ENCODE measurements around the gene CDC42EP2.

CDC42EP2 gene

DNA sequence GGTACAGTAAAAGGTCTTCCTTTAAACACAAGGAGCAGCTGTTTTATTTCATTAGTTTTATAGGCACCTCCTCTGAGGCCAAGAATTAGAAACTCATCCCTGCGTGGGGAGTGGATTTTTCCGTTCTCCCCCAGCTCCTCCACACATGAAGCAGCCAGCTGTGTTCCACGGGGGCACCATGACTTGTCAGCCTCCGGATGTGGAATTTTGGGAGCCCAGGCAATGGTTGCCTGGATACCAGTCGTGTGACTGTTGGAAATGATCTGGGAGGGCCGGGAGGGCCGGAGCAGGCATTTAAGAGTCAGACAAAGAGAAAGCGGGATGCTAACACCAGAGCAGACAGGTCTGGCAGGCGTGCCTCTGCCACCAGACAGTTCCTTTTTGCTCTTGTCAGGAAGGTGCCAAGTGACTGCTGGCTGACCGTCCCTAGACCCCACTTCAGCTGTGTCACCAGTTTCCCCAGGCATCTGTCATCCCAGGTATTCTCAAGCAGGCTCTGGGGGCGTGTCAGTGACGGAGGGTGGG lies 15.9 kb upstream of the CDC42EP2 start:
- H3K27me3 ChIP-seq (ENCODE audit: low read depth, low read length) = no peaks in the 10 kb centered on the region
- peak overlapping the region; percentile 82 for H3K27ac ChIP-seq (ENCODE audit: low read length)
- no peaks in the 10 kb centered on the region for H3K9me3 ChIP-seq (ENCODE audit: control insufficient read depth in 1 of 2, low read length in 2 of 2)
- peaks cover 19 to 51% of the 10 kb centered on the region in 2 donors for H3K4me1 ChIP-seq (ENCODE audit: control insufficient read depth in 1 of 2, insufficient read depth in 2 of 2, low read length in 2 of 2)
- H3K4me3 ChIP-seq (ENCODE audit: low read depth in 1 of 2, low read length in 2 of 2) = peak overlapping the region in 1 of 2 donors; percentile 2
- H3K36me3 ChIP-seq (ENCODE audit: control insufficient read depth in 1 of 2, insufficient read depth in 2 of 2, low read length in 2 of 2) = peaks cover 0 to 11% of the 10 kb centered on the region in 2 donors

GRCh38 chr11:65300621-65301275 lies 13.9 kb upstream of the CDC42EP2 start:
- no peak overlapping the region for H3K4me3 ChIP-seq (ENCODE audit: low read depth in 1 of 2, low read length in 2 of 2)
- peaks cover 0 to 6% of the 10 kb centered on the region in 2 donors for H3K36me3 ChIP-seq (ENCODE audit: control insufficient read depth in 1 of 2, insufficient read depth in 2 of 2, low read length in 2 of 2)
- no peaks in the 10 kb centered on the region for H3K9me3 ChIP-seq (ENCODE audit: control insufficient read depth in 1 of 2, low read length in 2 of 2)
- peaks cover 17 to 43% of the 10 kb centered on the region in 2 donors for H3K4me1 ChIP-seq (ENCODE audit: control insufficient read depth in 1 of 2, insufficient read depth in 2 of 2, low read length in 2 of 2)
- no peaks in the 10 kb centered on the region for H3K27me3 ChIP-seq (ENCODE audit: low read depth, low read length)
- no peak overlapping the region for H3K27ac ChIP-seq (ENCODE audit: low read length)

DNA sequence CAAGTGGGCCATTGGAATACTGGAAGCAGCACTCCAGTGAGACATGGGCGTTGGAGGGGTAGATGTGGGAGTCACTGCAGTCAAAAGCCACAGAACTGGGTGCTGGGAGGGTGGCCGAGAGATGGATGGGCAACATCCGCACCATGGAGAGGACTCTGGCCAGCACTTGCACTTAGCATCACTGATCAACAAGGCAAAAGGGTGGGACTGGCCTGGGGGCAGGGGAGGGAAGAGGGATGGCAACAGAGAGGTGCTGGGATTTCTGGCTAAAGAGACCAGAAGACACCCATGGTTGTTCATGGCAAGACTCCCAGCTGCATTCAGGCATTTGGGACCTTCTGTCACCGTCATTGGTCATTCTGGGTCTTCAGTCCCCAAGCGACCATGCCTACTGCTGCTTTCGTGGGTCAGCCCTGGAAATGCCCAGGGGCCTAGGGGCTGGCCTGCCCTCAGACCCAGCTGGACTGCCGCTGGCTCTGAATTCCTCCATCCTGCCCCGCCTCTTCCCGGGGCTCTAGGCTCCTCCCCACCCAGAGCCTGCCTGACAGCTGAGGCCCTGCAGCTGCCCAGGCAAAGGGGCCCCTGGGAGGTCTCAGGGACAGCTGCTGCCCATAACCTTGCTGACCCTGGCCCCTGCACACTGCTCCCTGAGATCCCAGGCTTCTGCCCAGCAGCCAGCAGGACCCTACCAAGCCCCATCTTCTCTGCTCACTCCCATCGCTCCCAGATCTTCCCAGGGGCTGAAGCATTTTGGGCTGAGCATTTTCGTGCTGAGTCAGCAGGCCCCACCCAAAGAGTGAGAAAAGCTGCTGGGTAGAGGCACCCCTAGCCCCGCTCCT lies 13.0 kb upstream of the CDC42EP2 start:
- H3K9me3 ChIP-seq (ENCODE audit: control insufficient read depth in 1 of 2, low read length in 2 of 2) = no peaks in the 10 kb centered on the region
- no peaks in the 10 kb centered on the region for H3K27me3 ChIP-seq (ENCODE audit: low read depth, low read length)
- H3K4me1 ChIP-seq (ENCODE audit: control insufficient read depth in 1 of 2, insufficient read depth in 2 of 2, low read length in 2 of 2) = peaks cover 11 to 41% of the 10 kb centered on the region in 2 donors
- H3K4me3 ChIP-seq (ENCODE audit: low read depth in 1 of 2, low read length in 2 of 2) = no peak overlapping the region
- H3K27ac ChIP-seq (ENCODE audit: low read length) = peak overlapping the region; percentile 36
- no peaks in the 10 kb centered on the region for H3K36me3 ChIP-seq (ENCODE audit: control insufficient read depth in 1 of 2, insufficient read depth in 2 of 2, low read length in 2 of 2)

DNA sequence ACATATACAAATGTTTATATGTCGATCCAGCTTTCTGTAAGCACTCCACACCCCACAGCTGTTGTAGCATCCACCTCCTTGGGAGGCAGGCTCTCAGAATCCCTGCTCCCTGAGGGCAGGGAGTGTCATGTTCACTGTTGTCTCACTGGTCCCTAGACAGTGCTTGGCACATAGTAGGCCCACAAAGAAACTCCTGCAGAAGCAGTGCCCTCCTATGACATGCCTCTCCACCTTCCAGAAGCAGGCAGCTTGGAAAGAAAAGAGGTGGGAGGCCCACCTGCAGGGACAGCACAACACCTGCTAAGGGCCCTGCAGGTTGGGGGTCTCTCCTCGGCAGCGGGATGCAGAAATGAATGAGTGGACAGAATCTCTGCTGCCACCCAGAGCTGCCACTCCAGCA lies 11.1 kb upstream of the CDC42EP2 start:
- no peak overlapping the region for H3K4me3 ChIP-seq (ENCODE audit: low read depth in 1 of 2, low read length in 2 of 2)
- peaks cover 16 to 30% of the 10 kb centered on the region in 2 donors for H3K4me1 ChIP-seq (ENCODE audit: control insufficient read depth in 1 of 2, insufficient read depth in 2 of 2, low read length in 2 of 2)
- no peak overlapping the region for H3K27ac ChIP-seq (ENCODE audit: low read length)
- H3K36me3 ChIP-seq (ENCODE audit: control insufficient read depth in 1 of 2, insufficient read depth in 2 of 2, low read length in 2 of 2) = no peaks in the 10 kb centered on the region
- no peaks in the 10 kb centered on the region for H3K9me3 ChIP-seq (ENCODE audit: control insufficient read depth in 1 of 2, low read length in 2 of 2)
- H3K27me3 ChIP-seq (ENCODE audit: low read depth, low read length) = no peaks in the 10 kb centered on the region

DNA sequence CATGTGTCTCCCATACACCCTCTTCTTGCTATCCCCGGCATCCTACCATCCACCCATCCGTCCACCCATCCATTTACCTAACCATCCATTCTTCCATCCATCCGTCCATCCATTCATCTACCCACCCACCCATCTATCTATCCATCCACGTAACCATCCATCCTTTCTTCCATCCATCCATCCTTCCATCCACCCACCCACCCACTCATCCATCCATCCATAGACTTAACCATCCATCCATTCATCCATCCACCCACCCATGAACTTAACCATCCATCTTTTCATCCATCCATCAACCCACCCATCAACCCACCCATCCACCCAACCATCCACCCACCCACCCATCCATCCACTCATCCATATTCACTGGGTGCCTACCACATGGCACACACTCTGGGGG lies 10.6 kb upstream of the CDC42EP2 start:
- H3K4me1 ChIP-seq (ENCODE audit: control insufficient read depth in 1 of 2, insufficient read depth in 2 of 2, low read length in 2 of 2) = peaks cover 17 to 30% of the 10 kb centered on the region in 2 donors
- no peak overlapping the region for H3K27ac ChIP-seq (ENCODE audit: low read length)
- H3K36me3 ChIP-seq (ENCODE audit: control insufficient read depth in 1 of 2, insufficient read depth in 2 of 2, low read length in 2 of 2) = no peaks in the 10 kb centered on the region
- no peaks in the 10 kb centered on the region for H3K9me3 ChIP-seq (ENCODE audit: control insufficient read depth in 1 of 2, low read length in 2 of 2)
- H3K4me3 ChIP-seq (ENCODE audit: low read depth in 1 of 2, low read length in 2 of 2) = no peak overlapping the region
- no peaks in the 10 kb centered on the region for H3K27me3 ChIP-seq (ENCODE audit: low read depth, low read length)

GRCh38 chr11:65304613-65305012 lies 10.1 kb upstream of the CDC42EP2 start:
- no peaks in the 10 kb centered on the region for H3K9me3 ChIP-seq (ENCODE audit: control insufficient read depth in 1 of 2, low read length in 2 of 2)
- H3K4me1 ChIP-seq (ENCODE audit: control insufficient read depth in 1 of 2, insufficient read depth in 2 of 2, low read length in 2 of 2) = peaks cover 15 to 30% of the 10 kb centered on the region in 2 donors
- no peak overlapping the region for H3K27ac ChIP-seq (ENCODE audit: low read length)
- no peaks in the 10 kb centered on the region for H3K36me3 ChIP-seq (ENCODE audit: control insufficient read depth in 1 of 2, insufficient read depth in 2 of 2, low read length in 2 of 2)
- no peaks in the 10 kb centered on the region for H3K27me3 ChIP-seq (ENCODE audit: low read depth, low read length)
- H3K4me3 ChIP-seq (ENCODE audit: low read depth in 1 of 2, low read length in 2 of 2) = no peak overlapping the region

DNA sequence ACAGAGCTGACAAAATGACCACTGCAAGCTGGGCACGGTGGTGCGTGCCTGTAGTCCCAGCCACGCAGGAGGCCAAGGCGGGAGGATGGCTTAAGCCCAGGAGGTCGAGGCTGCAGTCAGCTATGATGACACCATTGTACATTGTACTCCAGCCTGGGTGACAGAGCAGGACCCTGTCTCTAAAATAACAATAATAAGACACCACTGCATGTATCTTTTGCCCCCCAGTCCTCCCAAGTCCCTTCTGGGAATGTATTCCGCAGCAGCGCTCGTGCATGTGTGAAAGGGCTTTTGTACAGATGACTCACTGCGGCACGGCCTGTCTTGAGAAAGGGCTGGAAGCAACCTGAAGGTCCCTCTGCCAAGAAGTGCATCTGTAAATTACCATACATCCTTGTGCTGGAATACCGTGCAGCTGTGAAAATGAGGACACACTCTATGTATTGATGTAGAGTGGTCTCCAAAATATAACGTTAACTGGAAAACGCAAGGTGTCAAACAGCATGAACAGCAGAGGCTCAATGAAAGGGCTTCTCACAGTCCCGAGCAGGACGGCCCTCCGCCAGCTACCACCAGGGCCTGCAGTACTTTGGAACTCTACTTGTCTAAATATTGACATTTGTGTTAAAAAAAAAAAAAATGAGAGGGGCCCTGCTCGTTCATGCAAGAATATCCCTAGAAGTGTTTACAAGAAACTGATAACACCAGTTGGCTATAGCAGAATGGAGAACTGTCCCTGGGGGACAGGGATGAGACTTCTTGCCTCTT lies 9.0 kb upstream of the CDC42EP2 start:
- Histone ChIP-seq H3K27me3 (ENCODE audit: low read depth, low read length) (no peaks in the 10 kb centered on the region), H3K36me3 (ENCODE audit: control insufficient read depth in 1 of 2, insufficient read depth in 2 of 2, low read length in 2 of 2) (no peaks in the 10 kb centered on the region), H3K27ac (ENCODE audit: low read length) (peak overlapping the region; percentile 43), H3K4me3 (ENCODE audit: low read depth in 1 of 2, low read length in 2 of 2) (no peak overlapping the region), H3K4me1 (ENCODE audit: control insufficient read depth in 1 of 2, insufficient read depth in 2 of 2, low read length in 2 of 2) (peaks cover 15 to 38% of the 10 kb centered on the region in 2 donors), H3K9me3 (ENCODE audit: control insufficient read depth in 1 of 2, low read length in 2 of 2) (no peaks in the 10 kb centered on the region)

- Histone ChIP-seq H3K4me3 (ENCODE audit: low read depth in 1 of 2, low read length in 2 of 2) (no peak overlapping the region), H3K27me3 (ENCODE audit: low read depth, low read length) (no peaks in the 10 kb centered on the region), H3K4me1 (ENCODE audit: control insufficient read depth in 1 of 2, insufficient read depth in 2 of 2, low read length in 2 of 2) (peaks cover 16 to 30% of the 10 kb centered on the region in 2 donors), H3K9me3 (ENCODE audit: control insufficient read depth in 1 of 2, low read length in 2 of 2) (no peaks in the 10 kb centered on the region), H3K27ac (ENCODE audit: low read length) (no peak overlapping the region), H3K36me3 (ENCODE audit: control insufficient read depth in 1 of 2, insufficient read depth in 2 of 2, low read length in 2 of 2) (no peaks in the 10 kb centered on the region)
These were observed 7.1 kb upstream of the CDC42EP2 start for GRCh38 chr11:65307298-65308229.

GRCh38 chr11:65308281-65308891 lies 6.3 kb upstream of the CDC42EP2 start:
- peaks cover 16 to 33% of the 10 kb centered on the region in 2 donors for H3K4me1 ChIP-seq (ENCODE audit: control insufficient read depth in 1 of 2, insufficient read depth in 2 of 2, low read length in 2 of 2)
- no peak overlapping the region for H3K27ac ChIP-seq (ENCODE audit: low read length)
- H3K4me3 ChIP-seq (ENCODE audit: low read depth in 1 of 2, low read length in 2 of 2) = no peak overlapping the region
- no peaks in the 10 kb centered on the region for H3K9me3 ChIP-seq (ENCODE audit: control insufficient read depth in 1 of 2, low read length in 2 of 2)
- no peaks in the 10 kb centered on the region for H3K36me3 ChIP-seq (ENCODE audit: control insufficient read depth in 1 of 2, insufficient read depth in 2 of 2, low read length in 2 of 2)
- no peaks in the 10 kb centered on the region for H3K27me3 ChIP-seq (ENCODE audit: low read depth, low read length)

- Histone ChIP-seq H3K9me3 (ENCODE audit: control insufficient read depth in 1 of 2, low read length in 2 of 2) (no peaks in the 10 kb centered on the region), H3K27ac (ENCODE audit: low read length) (no peak overlapping the region), H3K4me1 (ENCODE audit: control insufficient read depth in 1 of 2, insufficient read depth in 2 of 2, low read length in 2 of 2) (peaks cover 16 to 36% of the 10 kb centered on the region in 2 donors), H3K27me3 (ENCODE audit: low read depth, low read length) (no peaks in the 10 kb centered on the region), H3K36me3 (ENCODE audit: control insufficient read depth in 1 of 2, insufficient read depth in 2 of 2, low read length in 2 of 2) (no peaks in the 10 kb centered on the region), H3K4me3 (ENCODE audit: low read depth in 1 of 2, low read length in 2 of 2) (no peak overlapping the region)
These were observed 5.7 kb upstream of the CDC42EP2 start for GRCh38 chr11:65309006-65309405.
